ENCODE data around the gene FAM163B. TPM values are rescaled to one million over a fixed set of nuclear protein-coding genes. Genes with fewer than 3 reads are reported as not detected.

Gene FAM163B
- total RNA-seq, 2 donors from 2014 or later = not detected

DNA sequence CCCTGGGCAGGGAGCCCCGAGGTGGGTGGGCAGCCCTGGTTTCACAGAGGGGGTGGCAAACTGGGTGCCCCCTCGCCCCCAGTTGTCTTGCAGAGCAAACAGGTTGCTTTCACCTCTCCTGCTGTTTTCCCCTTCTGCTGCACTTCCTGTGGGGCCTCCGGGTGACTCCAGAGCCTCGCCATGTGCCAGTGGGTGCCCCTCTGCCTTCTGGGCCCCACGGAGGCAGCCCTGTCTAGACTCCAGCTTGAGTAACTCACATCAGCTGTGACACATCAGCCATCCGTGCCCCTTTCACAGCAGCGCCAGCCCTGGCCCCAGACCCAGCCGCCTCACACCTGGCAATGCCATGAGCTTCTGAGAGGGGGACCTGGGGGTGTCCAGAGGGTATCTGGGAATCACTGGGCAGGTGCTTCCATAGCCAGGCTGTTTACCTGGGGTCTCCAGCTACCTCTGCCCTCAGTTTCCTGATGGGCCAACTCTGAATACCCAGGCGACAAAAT, 37.7 kb downstream of the FAM163B start:
- no peaks in the 10 kb centered on the region for H3K9me3 Mint-ChIP-seq
- no peak overlapping the region for H3K4me3 Mint-ChIP-seq
- TF ChIP-seq, protein P1, sequence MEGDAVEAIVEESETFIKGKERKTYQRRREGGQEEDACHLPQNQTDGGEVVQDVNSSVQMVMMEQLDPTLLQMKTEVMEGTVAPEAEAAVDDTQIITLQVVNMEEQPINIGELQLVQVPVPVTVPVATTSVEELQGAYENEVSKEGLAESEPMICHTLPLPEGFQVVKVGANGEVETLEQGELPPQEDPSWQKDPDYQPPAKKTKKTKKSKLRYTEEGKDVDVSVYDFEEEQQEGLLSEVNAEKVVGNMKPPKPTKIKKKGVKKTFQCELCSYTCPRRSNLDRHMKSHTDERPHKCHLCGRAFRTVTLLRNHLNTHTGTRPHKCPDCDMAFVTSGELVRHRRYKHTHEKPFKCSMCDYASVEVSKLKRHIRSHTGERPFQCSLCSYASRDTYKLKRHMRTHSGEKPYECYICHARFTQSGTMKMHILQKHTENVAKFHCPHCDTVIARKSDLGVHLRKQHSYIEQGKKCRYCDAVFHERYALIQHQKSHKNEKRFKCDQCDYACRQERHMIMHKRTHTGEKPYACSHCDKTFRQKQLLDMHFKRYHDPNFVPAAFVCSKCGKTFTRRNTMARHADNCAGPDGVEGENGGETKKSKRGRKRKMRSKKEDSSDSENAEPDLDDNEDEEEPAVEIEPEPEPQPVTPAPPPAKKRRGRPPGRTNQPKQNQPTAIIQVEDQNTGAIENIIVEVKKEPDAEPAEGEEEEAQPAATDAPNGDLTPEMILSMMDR (conservative IDR thresholded peaks at IDR 0.05) = no peak
- 90 to 100% methylated on average over 6 to 9 of the region's 9 CpGs for WGBS, 2 experiments (ENCODE audit: insufficient coverage in 1 of 2, insufficient read length in 1 of 2)
- no peak overlapping the region for H3K27ac ChIP-seq (ENCODE audit: low read depth, low read length)
- no peaks in the 10 kb centered on the region for H3K36me3 ChIP-seq (ENCODE audit: control insufficient read depth, insufficient read depth, low read length)
- H3K4me1 Mint-ChIP-seq = no peaks in the 10 kb centered on the region
- no peaks in the 10 kb centered on the region for H3K36me3 Mint-ChIP-seq (ENCODE audit: low read depth)
- H3K27ac Mint-ChIP-seq = no peak overlapping the region
- H3K27me3 ChIP-seq (ENCODE audit: control insufficient read depth, insufficient read depth, low read length, poor library complexity, severe bottlenecking) = no peaks in the 10 kb centered on the region
- H3K4me3 ChIP-seq (ENCODE audit: low read length) = no peak overlapping the region
- no peaks in the 10 kb centered on the region for H3K4me1 ChIP-seq (ENCODE audit: control insufficient read depth, insufficient read depth, low read length)
- no peaks in the 10 kb centered on the region for H3K27me3 Mint-ChIP-seq (ENCODE audit: insufficient read depth)
- no peak for DNase-seq
- H3K9me3 ChIP-seq (ENCODE audit: control insufficient read depth, low read length) = no peaks in the 10 kb centered on the region
- H3K9ac ChIP-seq (ENCODE audit: extremely low read depth, low read length, poor library complexity, severe bottlenecking) = no peak overlapping the region

GRCh38 chr9:133570691-133571080, 38.5 kb downstream of the FAM163B start:
- Histone ChIP-seq H3K4me1 (ENCODE audit: control insufficient read depth, insufficient read depth, low read length) (no peaks in the 10 kb centered on the region), H3K27me3 (ENCODE audit: control insufficient read depth, insufficient read depth, low read length, poor library complexity, severe bottlenecking) (no peaks in the 10 kb centered on the region), H3K36me3 (ENCODE audit: control insufficient read depth, insufficient read depth, low read length) (no peaks in the 10 kb centered on the region), H3K9me3 (ENCODE audit: control insufficient read depth, low read length) (no peaks in the 10 kb centered on the region), H3K27ac (ENCODE audit: low read depth, low read length) (no peak overlapping the region), H3K9ac (ENCODE audit: extremely low read depth, low read length, poor library complexity, severe bottlenecking) (no peak overlapping the region), H3K4me3 (ENCODE audit: low read length) (no peak overlapping the region)
- TF ChIP-seq, protein P1 (conservative IDR thresholded peaks at IDR 0.05) = no peak
- no peak for DNase-seq
- no peak overlapping the region for H3K27ac Mint-ChIP-seq
- H3K4me3 Mint-ChIP-seq = no peak overlapping the region
- H3K27me3 Mint-ChIP-seq (ENCODE audit: insufficient read depth) = no peaks in the 10 kb centered on the region
- no peaks in the 10 kb centered on the region for H3K36me3 Mint-ChIP-seq (ENCODE audit: low read depth)
- H3K9me3 Mint-ChIP-seq = no peaks in the 10 kb centered on the region
- no peaks in the 10 kb centered on the region for H3K4me1 Mint-ChIP-seq
- WGBS, 2 experiments (ENCODE audit: insufficient coverage in 1 of 2, insufficient read length in 1 of 2) = 79 to 84% methylated on average over 10 to 16 of the region's 16 CpGs

GRCh38 chr9:133569891-133570690, 39.1 kb downstream of the FAM163B start:
- 80 to 84% methylated on average over 22 to 36 of the region's 36 CpGs for WGBS, 2 experiments (ENCODE audit: insufficient coverage in 1 of 2, insufficient read length in 1 of 2)
- Mint-ChIP-seq H3K36me3 (ENCODE audit: low read depth) (no peaks in the 10 kb centered on the region), H3K4me1 (no peaks in the 10 kb centered on the region), H3K27me3 (ENCODE audit: insufficient read depth) (no peaks in the 10 kb centered on the region), H3K9me3 (no peaks in the 10 kb centered on the region), H3K4me3 (no peak overlapping the region), H3K27ac (no peak overlapping the region)
- no peak overlapping the region for H3K4me3 ChIP-seq (ENCODE audit: low read length)
- no peaks in the 10 kb centered on the region for H3K4me1 ChIP-seq (ENCODE audit: control insufficient read depth, insufficient read depth, low read length)
- H3K27ac ChIP-seq (ENCODE audit: low read depth, low read length) = no peak overlapping the region
- no peaks in the 10 kb centered on the region for H3K9me3 ChIP-seq (ENCODE audit: control insufficient read depth, low read length)
- TF ChIP-seq, protein P1 (conservative IDR thresholded peaks at IDR 0.05) = no peak
- H3K27me3 ChIP-seq (ENCODE audit: control insufficient read depth, insufficient read depth, low read length, poor library complexity, severe bottlenecking) = no peaks in the 10 kb centered on the region
- no peak overlapping the region for H3K9ac ChIP-seq (ENCODE audit: extremely low read depth, low read length, poor library complexity, severe bottlenecking)
- H3K36me3 ChIP-seq (ENCODE audit: control insufficient read depth, insufficient read depth, low read length) = no peaks in the 10 kb centered on the region
- peak; percentile 84 for DNase-seq

All from endodermal cell (in vitro differentiated cells).